HepG2 (cell line): Measurements from ENCODE around the gene CFAP97D1. TPM values are rescaled to one million over a fixed set of nuclear protein-coding genes. Genes with fewer than 3 reads are reported as not detected.

Experiments
- ATAC-seq: fragments of 200-7000 bp; cut with Tn5 transposase; 3 replicates; pipeline ENCODE4 v1.9.1; 2020; ENCODE audit warnings: mild to moderate bottlenecking, moderate library complexity
- BruUV-seq: library from RNA; stranded (reverse); fragments of 400-500 nt; replicated peaks from 2 replicates; lab custom pipeline; 2021; lab: Mats Ljungman, UMichigan
- CTCF ChIA-PET: fragments of 300-600 bp; formaldehyde crosslinking; extraction: SDS; loops from one replicate; lab custom pipeline; 2021; ENCODE audit warnings: low total read pairs, inconsistent platforms, low intra/inter-chr PET ratio; lab: Yijun Ruan, JAX
- POLR2A ChIA-PET: fragments of 350-600 bp; sonication (Branson Sonifier 250); formaldehyde crosslinking; loops from one replicate; lab custom pipeline; 2020; ENCODE audit warnings: antibody characterized with exemption, inconsistent platforms; lab: Yijun Ruan, JAX
- DNase-seq: peaks from one replicate; pipeline ENCODE4 v3.0.0-alpha.2; 2015; ENCODE audit warnings: low spot score
- FAIRE-seq: peaks from 3 replicates; lab custom pipeline; 2011; peaks lifted over from hg19 to GRCh38; lab: Jason Lieb, UNC
- H2AFZ ChIP-seq: one replicate; pipeline ENCODE4 v1.6.1; 2011; ENCODE audit warnings: low read length, inconsistent platforms
- H3K27ac ChIP-seq: fragments of 300-600 bp; 3 replicates; pipeline ENCODE4 v1.8.0; 2011; ENCODE audit warnings: mixed run types, mild to moderate bottlenecking, mixed read lengths, low read length, inconsistent platforms; ENCODE audit not compliant: insufficient read depth; ENCODE audit errors: extremely low read length
- H3K27me3 ChIP-seq, 2 experiments: fragments of 200-600 bp in 1 of 2; 2 replicates in 1 of 2; 3 replicates in 1 of 2; pipeline versions ENCODE4 v1.6.0 to v1.8.0; 2011; ENCODE audit warnings: low read length in 2 of 2, mild to moderate bottlenecking in 2 of 2, moderate library complexity in 2 of 2, inconsistent platforms in 1 of 2; ENCODE audit not compliant: insufficient read depth in 2 of 2, control insufficient read depth in 1 of 2
- H3K36me3 ChIP-seq, 2 experiments: fragments of 200-600 bp in 1 of 2; replicated peaks in 1 of 2; 2 replicates in 1 of 2; 3 replicates in 1 of 2; pipeline versions ENCODE4 v1.5.1 to v1.8.0; 2011; ENCODE audit warnings: low read length in 2 of 2, inconsistent platforms in 1 of 2; ENCODE audit not compliant: insufficient read depth in 2 of 2, control insufficient read depth in 1 of 2
- H3K4me1 ChIP-seq: 2 replicates; pipeline ENCODE4 v1.5.1; 2012; ENCODE audit warnings: low read length, inconsistent platforms; ENCODE audit not compliant: insufficient read depth
- H3K4me2 ChIP-seq: 2 replicates; pipeline ENCODE4 v1.6.0; 2011; ENCODE audit warnings: low read depth, low read length, inconsistent platforms
- H3K4me3 ChIP-seq, 3 experiments: fragments of 200-600 bp in 1 of 3; sonication (generic), shearing (Covaris generic) in 1 of 3; replicated peaks in 1 of 3; 2 replicates each; pipeline ENCODE4 v1.5.1; 2011 to 2016; ENCODE audit warnings: low read length in 3 of 3, inconsistent platforms in 2 of 3, low read depth in 2 of 3, mild to moderate bottlenecking in 2 of 3, control low read depth in 1 of 3, mixed read lengths in 1 of 3; ENCODE audit not compliant: insufficient read depth in 1 of 3
- H3K79me2 ChIP-seq: one replicate; pipeline ENCODE4 v1.6.1; 2011; ENCODE audit warnings: low read length, inconsistent platforms; ENCODE audit not compliant: insufficient read depth
- H3K9ac ChIP-seq: 2 replicates; pipeline ENCODE4 v1.6.0; 2011; ENCODE audit warnings: mild to moderate bottlenecking, low read depth, low read length, inconsistent platforms; ENCODE audit not compliant: insufficient read depth
- H3K9me3 ChIP-seq: 2 replicates; pipeline ENCODE4 v1.5.1; 2012; ENCODE audit warnings: mild to moderate bottlenecking, low read length
- H4K20me1 ChIP-seq: 2 replicates; pipeline ENCODE4 v1.6.0; 2011; ENCODE audit warnings: inconsistent platforms, mild to moderate bottlenecking, low read length, moderate library complexity; ENCODE audit not compliant: insufficient read depth
- AGO1 ChIP-seq: fragments of 200-400 bp; formaldehyde crosslinking; IDR thresholded peaks from 2 replicates; pipeline ENCODE4 v1.6.1; 2017; ENCODE audit warnings: mild to moderate bottlenecking, low read depth, low read length, moderate library complexity; ENCODE audit not compliant: poor library complexity, severe bottlenecking
- CAMTA2 ChIP-seq: sonication (generic); formaldehyde crosslinking; IDR thresholded peaks from 2 replicates; pipeline ENCODE4 v1.4.0; 2020; ENCODE audit warnings: mild to moderate bottlenecking, missing genetic modification reagents, borderline replicate concordance
- FOXJ3 ChIP-seq: sonication (generic); formaldehyde crosslinking; IDR thresholded peaks from 2 replicates; pipeline ENCODE4 v1.4.0; 2020; ENCODE audit warnings: missing genetic modification reagents, mild to moderate bottlenecking, borderline replicate concordance
- GATAD1 ChIP-seq: IDR thresholded peaks from 2 replicates; pipeline ENCODE4 v1.6.1; 2016; ENCODE audit warnings: missing genetic modification reagents, missing compliant biosample characterization
- JUND ChIP-seq: sonication (generic); formaldehyde crosslinking; IDR thresholded peaks from 2 replicates; pipeline ENCODE4 v1.8.0; 2022; ENCODE audit warnings: mild to moderate bottlenecking, missing genetic modification reagents
- MED8 ChIP-seq: sonication (generic); formaldehyde crosslinking; IDR thresholded peaks from 2 replicates; pipeline ENCODE4 v1.8.1; 2023; ENCODE audit warnings: mild to moderate bottlenecking, missing genetic modification reagents; ENCODE audit not compliant: insufficient replicate concordance
- NCOA2 ChIP-seq: sonication (generic); formaldehyde crosslinking; IDR thresholded peaks from 2 replicates; pipeline ENCODE4 v1.8.0; 2022; ENCODE audit warnings: inconsistent platforms
- NONO ChIP-seq, 2 experiments: fragments of 450-650 bp in 1 of 2; sonication (generic) in 1 of 2; formaldehyde crosslinking in 1 of 2; IDR thresholded peaks in 1 of 2; conservative IDR thresholded peaks in 1 of 2; 2 replicates each; pipeline versions ENCODE4 v1.6.1 to v1.8.0; 2017 to 2022; ENCODE audit warnings: mild to moderate bottlenecking in 1 of 2, missing genetic modification reagents in 1 of 2, moderate library complexity in 1 of 2
- RBFOX2 ChIP-seq: fragments of 200-400 bp; formaldehyde crosslinking; IDR thresholded peaks from 2 replicates; pipeline ENCODE4 v1.6.1; 2017; ENCODE audit warnings: low read depth, mild to moderate bottlenecking, low read length
- SALL2 ChIP-seq: sonication (generic); formaldehyde crosslinking; IDR thresholded peaks from 2 replicates; pipeline ENCODE4 v1.8.1; 2023; ENCODE audit warnings: mild to moderate bottlenecking, missing genetic modification reagents, inconsistent platforms
- ZKSCAN8 ChIP-seq: IDR thresholded peaks from 2 replicates; pipeline ENCODE4 v1.6.1; 2016; ENCODE audit warnings: borderline replicate concordance, missing genetic modification reagents, missing compliant biosample characterization
- ZNF235 ChIP-seq: sonication (generic); formaldehyde crosslinking; IDR thresholded peaks from 2 replicates; pipeline ENCODE4 v1.8.1; 2023; ENCODE audit warnings: mild to moderate bottlenecking, missing genetic modification reagents, borderline replicate concordance
- ZNF333 ChIP-seq: sonication (generic); formaldehyde crosslinking; IDR thresholded peaks from 2 replicates; pipeline ENCODE4 v1.4.0; 2020; ENCODE audit warnings: mild to moderate bottlenecking, missing genetic modification reagents, borderline replicate concordance
- ZNF557 ChIP-seq: sonication (generic); formaldehyde crosslinking; IDR thresholded peaks from 2 replicates; pipeline ENCODE4 v1.4.0; 2020; ENCODE audit warnings: missing genetic modification reagents
- ZNF614 ChIP-seq: IDR thresholded peaks from 2 replicates; pipeline ENCODE4 v1.6.1; 2018; ENCODE audit warnings: missing biosample characterization, missing genetic modification reagents, inconsistent platforms, borderline replicate concordance
- ZNF678 ChIP-seq: sonication (generic); formaldehyde crosslinking; IDR thresholded peaks from 2 replicates; pipeline ENCODE4 v1.4.0; 2020; ENCODE audit warnings: mild to moderate bottlenecking, missing genetic modification reagents
- ZZZ3 ChIP-seq: sonication (generic); formaldehyde crosslinking; IDR thresholded peaks from 2 replicates; pipeline ENCODE4 v1.4.0; 2020; ENCODE audit warnings: missing genetic modification reagents, mild to moderate bottlenecking, borderline replicate concordance
- WGBS: methylation state at CpG from one replicate; pipeline ENCODE4 v1.1.6; 2017; ENCODE audit warnings: low lambda C conversion rate; 5-methylcytosine and 5-hydroxymethylcytosine counted together
- in situ Hi-C: cut with HindIII; loops from 2 replicates; pipeline ENCODE4 v1.10.0; 2017; ENCODE audit warnings: low pct_unique_long_range_greater_than_20kb; ENCODE audit not compliant: extremely low pct_ligation_motif_present
- intact Hi-C: fragments of 100-400 bp; cut with micrococcal nuclease; formaldehyde crosslinking; loops from one replicate; pipeline ENCODE4 v1.10.0; 2022; ENCODE audit not compliant: unreplicated experiment
- polyA plus RNA-seq, 8 experiments: library from polyadenylated mRNA; depleted of rRNA in 3 of 8; stranded (reverse) in 7 of 8; unstranded in 1 of 8; fragments of >200 nt; fragmentation: Illumina TruSeq in 4 of 8; extraction: Trizol in 4 of 8; gene quantifications; 2 replicates each; pipeline versions ENCODE4 v1.2.1 to v1.2.3, GENCODE V29; 2011 to 2016; ENCODE audit warnings: low read depth in 4 of 8, missing spikeins in 1 of 8, mixed read lengths in 1 of 8; ENCODE audit not compliant: insufficient read depth in 1 of 8
- total RNA-seq, 5 experiments: library from RNA; depleted of rRNA; stranded (reverse); fragments of >200 nt; fragmentation: Illumina TruSeq; extraction: Trizol; gene quantifications; 2 replicates each; pipeline ENCODE4 v1.2.3, GENCODE V29; 2016; ENCODE audit warnings: low read depth in 1 of 5
- TF ChIP-seq, protein P1 (sequence below): sonication (generic); formaldehyde crosslinking; IDR thresholded peaks from 2 replicates; pipeline ENCODE4 v1.5.0; 2020; ENCODE audit warnings: mild to moderate bottlenecking, missing genetic modification reagents
- TF ChIP-seq, protein P2 (sequence below): sonication (generic); formaldehyde crosslinking; IDR thresholded peaks from 2 replicates; pipeline ENCODE4 v1.8.1; 2023; ENCODE audit warnings: missing genetic modification reagents, mild to moderate bottlenecking, borderline replicate concordance
- TF ChIP-seq, protein P3 (sequence below): sonication (generic); formaldehyde crosslinking; IDR thresholded peaks from 2 replicates; pipeline ENCODE4 v1.4.0; 2020; ENCODE audit warnings: missing genetic modification reagents

Gene CFAP97D1
- total and polyA plus RNA-seq, 2 of the 13 experiments (the other 11 are each of a cell fraction or from before 2014, with no cell fraction given) = 0.02 TPM; not detected in 1

DNA sequence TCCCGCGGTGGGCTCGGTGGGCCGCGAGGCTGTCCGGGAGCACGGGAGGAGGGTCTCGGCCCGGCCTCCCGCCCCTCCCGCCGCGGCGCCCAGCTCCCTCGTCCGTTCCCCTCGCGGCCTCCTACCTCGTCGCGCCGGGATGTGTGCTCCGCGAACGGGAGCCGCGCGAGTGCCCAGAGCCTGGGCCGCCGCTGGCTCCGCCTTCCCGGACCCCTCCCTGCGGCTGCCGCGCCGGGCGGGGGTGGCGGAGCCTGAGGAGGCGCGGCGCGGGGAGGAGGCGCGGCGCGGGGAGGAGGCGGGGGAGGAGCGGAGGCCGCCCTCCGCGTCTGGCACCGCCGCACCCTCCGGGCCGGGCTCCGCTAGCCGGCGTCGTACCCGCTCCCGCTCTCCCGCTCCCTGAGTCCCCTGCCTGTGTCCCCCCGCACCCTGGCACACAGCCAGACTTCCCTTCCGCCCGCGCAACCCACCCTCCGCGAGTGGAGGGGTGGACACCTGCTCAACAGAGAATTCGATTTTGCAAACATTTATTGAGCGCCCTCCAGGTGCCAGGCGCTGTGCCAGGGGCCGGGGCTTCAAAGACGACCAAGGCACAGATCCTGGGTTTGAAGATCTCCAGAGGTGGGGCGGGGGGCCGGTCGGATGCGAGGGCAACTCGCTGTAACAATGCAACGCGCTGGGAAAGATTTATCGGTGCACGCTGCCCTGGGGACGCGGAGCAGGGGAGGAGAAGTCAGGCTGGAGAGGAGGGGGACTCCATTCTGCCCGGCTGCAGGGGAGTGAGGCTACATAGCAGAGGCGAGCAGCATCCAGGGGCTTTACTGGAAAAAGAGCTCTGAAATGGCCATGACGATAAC lies 53.0 kb downstream of the CFAP97D1 start, which contains the start of gene MPP3:
Gene MPP3, minus strand, starts transcription at position 171 of the 854 bp plus-strand sequence. CDS start 1,240 bp downstream, outside the sequence.
- POLR2A ChIA-PET = interaction anchor here (1.4 kb wide), 1 partner anchor 55 kb away, joined by 3 read pairs; the partner anchor contains the start of gene DUSP3
- Histone ChIP-seq H3K27me3 (peaks cover 3 to 35% of the 10 kb centered on the region in 2 experiments; a peak in 4 of 5 replicates), H3K9ac (no peak within 1 kb of the TSS), H3K4me1 (peaks cover 21% of the 10 kb centered on the region), H4K20me1 (no peaks in the 10 kb centered on the region), H3K9me3 (no peaks in the 10 kb centered on the region), H3K79me2 (no peaks in the 10 kb centered on the region), H2AFZ (no peak within 1 kb of the TSS), H3K36me3 (no peaks in the 10 kb centered on the region), H3K27ac (no peak within 1 kb of the TSS), H3K4me3 (peak within 1 kb of the TSS; percentile 50 to 73 (median 66)), H3K4me2 (peak within 1 kb of the TSS; percentile 73)
- peak; percentile 72 for ATAC-seq
- FAIRE-seq = no peak
- in situ Hi-C loops = no loop called here
- DNase-seq = no peak
- 12% methylated on average over 25 of the region's 87 CpGs for WGBS
- CTCF ChIA-PET = no interaction called here
- no TSS peak for BruUV-seq
- intact Hi-C loops = no loop called here
- no peak for TF ChIP-seq JUND
- no peak for TF ChIP-seq GATAD1 (CRISPR knock-in tag)
- TF ChIP-seq RBFOX2 = no peak
- no peak for TF ChIP-seq NONO (IDR thresholded peaks at IDR 0.05)
- TF ChIP-seq NONO (CRISPR knock-in tag; conservative IDR thresholded peaks at IDR 0.05) = no peak
- TF ChIP-seq, protein P1, sequence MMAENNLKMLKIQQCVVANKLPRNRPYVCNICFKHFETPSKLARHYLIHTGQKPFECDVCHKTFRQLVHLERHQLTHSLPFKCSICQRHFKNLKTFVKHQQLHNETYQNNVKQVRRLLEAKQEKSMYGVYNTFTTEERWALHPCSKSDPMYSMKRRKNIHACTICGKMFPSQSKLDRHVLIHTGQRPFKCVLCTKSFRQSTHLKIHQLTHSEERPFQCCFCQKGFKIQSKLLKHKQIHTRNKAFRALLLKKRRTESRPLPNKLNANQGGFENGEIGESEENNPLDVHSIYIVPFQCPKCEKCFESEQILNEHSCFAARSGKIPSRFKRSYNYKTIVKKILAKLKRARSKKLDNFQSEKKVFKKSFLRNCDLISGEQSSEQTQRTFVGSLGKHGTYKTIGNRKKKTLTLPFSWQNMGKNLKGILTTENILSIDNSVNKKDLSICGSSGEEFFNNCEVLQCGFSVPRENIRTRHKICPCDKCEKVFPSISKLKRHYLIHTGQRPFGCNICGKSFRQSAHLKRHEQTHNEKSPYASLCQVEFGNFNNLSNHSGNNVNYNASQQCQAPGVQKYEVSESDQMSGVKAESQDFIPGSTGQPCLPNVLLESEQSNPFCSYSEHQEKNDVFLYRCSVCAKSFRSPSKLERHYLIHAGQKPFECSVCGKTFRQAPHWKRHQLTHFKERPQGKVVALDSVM = peak; percentile 62; the same call in 1 of the 2 replicates
- TF ChIP-seq ZNF678 (CRISPR knock-in tag) = peak; percentile 50; the same call in 1 of the 2 replicates
- TF ChIP-seq MED8 (CRISPR knock-in tag) = peak; percentile 63
- no peak for TF ChIP-seq ZKSCAN8 (CRISPR knock-in tag)
- TF ChIP-seq, protein P2, sequence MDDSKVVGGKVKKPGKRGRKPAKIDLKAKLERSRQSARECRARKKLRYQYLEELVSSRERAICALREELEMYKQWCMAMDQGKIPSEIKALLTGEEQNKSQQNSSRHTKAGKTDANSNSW = no peak
- no peak for TF ChIP-seq ZZZ3 (CRISPR knock-in tag)
- no peak for TF ChIP-seq FOXJ3
- TF ChIP-seq CAMTA2 (CRISPR knock-in tag) = 0 out of 2 replicates have a peak, but pooled peaks have one; percentile 76
- no peak for TF ChIP-seq SALL2 (CRISPR knock-in tag)
- TF ChIP-seq ZNF614 (CRISPR knock-in tag) = no peak
- TF ChIP-seq, protein P3, sequence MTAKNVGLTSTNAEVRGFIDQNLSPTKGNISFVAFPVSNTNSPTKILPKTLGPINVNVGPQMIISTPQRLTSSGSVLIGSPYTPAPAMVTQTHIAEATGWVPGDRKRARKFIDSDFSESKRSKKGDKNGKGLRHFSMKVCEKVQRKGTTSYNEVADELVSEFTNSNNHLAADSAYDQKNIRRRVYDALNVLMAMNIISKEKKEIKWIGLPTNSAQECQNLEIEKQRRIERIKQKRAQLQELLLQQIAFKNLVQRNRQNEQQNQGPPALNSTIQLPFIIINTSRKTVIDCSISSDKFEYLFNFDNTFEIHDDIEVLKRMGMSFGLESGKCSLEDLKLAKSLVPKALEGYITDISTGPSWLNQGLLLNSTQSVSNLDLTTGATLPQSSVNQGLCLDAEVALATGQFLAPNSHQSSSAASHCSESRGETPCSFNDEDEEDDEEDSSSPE (CRISPR knock-in tag) = 0 out of 2 replicates have a peak, but pooled peaks have one; percentile 1
- TF ChIP-seq NCOA2 (CRISPR knock-in tag) = no peak
- TF ChIP-seq ZNF333 (CRISPR knock-in tag) = peak; percentile 45; the same call in 1 of the 2 replicates
- TF ChIP-seq AGO1 = no peak
- 0 out of 2 replicates have a peak, but pooled peaks have one; percentile 25 for TF ChIP-seq ZNF557 (CRISPR knock-in tag)
- TF ChIP-seq ZNF235 (CRISPR knock-in tag) = 0 out of 2 replicates have a peak, but pooled peaks have one; percentile 36
